ENCODE measurements around the gene MMP12.

The MMP12 gene

DNA sequence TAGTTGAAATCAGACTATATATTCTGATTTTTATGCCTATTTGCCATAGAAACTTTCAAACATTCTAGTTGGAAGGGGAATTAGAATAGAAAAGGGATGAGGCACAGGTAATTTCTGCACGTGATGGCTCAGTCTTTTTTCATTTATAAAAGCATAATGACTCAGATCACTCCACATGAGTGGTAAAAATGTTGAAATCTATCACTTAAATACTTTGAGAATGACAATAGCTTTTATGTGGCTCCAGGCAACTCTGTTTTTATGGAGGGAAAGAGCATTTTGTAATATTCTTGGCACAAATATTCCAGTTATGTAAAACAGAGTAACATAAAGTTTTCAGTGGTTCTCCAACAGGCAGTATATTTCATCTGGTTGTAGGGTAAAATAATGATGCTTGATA lies 25.5 kb downstream of the MMP12 start:
- DNase-seq = no peak

DNA sequence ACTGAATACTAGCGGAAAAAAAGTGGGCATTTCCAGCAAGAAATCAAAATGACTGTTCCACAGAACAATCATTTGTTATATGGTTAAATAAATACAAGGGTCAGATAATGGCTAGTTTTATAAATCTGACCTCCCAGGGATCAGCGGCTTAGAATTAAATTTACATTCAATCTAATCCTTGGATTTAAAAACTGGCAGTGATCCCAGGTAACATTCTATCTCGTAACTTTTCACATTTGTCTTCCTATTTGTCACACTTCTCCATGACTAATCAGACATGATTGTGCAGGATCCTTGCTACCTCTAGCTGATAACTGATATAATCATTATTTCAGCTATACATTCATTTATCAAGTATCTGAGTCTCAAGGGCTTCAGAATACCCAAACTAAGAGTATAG lies 28.5 kb downstream of the MMP12 start:
- no peak for DNase-seq

DNA sequence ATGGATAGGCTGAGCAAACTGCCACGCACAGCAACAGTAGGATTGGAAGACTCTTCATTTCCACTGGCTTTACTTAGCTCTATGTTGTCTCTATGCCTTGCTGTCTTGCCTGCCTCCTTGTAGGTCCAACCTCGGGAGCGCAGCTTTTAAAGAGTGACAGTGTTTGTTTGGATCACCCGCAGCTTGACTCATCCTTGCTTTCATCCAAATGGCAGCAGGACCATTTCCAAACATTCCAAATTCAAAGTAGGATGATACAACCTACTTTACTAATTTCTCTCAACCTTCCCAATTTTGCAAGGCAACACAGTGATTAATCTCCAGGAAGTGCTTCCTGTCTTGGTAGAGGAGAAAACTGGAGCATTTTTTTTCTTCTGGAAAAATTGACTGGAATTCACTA lies 31.3 kb downstream of the MMP12 start, which contains the start of gene MMP3:
MMP3 (minus strand) TSS at position 121 of the 400 bp plus-strand sequence; CDS start at position 58, 63 bp downstream.
- no peak for DNase-seq

DNA sequence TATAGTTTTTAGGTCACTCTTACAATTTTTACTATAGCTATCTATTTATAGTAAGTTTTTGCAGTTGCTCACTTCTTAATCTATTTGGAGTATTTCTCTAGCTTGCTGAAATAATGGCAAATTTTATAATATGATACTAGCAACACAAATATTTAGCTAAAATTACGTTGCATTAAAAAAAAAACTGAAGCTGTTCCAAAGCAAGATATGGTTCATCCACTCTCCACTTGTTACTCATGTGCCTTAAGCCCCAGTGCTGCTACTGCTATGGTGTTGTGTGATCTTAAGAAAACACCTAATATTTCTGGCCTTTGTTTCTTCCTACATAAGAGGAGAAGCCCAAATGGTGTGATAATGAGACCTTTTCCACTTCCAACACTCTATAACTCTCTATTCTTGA lies 31.9 kb downstream of the MMP12 start:
- DNase-seq = no peak

DNA sequence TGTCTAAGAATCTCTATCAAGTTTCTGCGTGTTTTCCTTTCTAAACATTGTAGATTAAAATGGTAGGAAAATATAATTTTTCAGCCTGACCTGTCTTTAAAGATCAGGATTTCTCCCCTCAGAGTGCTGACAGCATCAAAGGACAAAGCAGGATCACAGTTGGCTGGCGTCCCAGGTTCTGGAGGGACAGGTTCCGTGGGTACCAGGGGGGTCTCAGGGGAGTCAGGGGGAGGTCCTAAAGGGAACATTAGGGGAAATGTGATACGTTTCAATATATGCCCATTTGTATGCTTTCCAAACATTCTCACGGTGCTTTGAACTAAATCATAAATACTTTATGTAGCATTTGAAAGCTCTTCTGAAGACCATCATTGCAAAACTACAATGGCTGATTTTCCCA lies 34.8 kb downstream of the MMP12 start:
- no peak for DNase-seq

DNA sequence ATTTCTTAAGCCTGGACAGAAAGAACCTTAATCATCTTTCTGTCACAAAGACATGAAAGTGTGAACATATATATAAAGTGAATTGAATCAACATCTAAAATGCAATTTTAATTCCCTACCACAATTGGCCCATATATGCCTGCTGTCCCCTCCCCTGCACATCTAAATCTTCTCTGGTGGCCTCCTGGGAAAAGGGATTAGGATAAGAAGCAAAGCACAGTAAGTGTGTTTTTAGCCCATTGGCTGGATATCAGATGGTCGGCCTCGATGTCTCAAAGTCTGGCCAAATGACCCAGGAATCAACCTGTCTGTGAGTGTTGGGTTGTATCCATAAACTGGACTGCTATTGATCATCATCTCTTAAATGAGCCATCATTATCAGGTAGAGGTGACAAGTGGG lies 37.1 kb downstream of the MMP12 start:
- DNase-seq = no peak

DNA sequence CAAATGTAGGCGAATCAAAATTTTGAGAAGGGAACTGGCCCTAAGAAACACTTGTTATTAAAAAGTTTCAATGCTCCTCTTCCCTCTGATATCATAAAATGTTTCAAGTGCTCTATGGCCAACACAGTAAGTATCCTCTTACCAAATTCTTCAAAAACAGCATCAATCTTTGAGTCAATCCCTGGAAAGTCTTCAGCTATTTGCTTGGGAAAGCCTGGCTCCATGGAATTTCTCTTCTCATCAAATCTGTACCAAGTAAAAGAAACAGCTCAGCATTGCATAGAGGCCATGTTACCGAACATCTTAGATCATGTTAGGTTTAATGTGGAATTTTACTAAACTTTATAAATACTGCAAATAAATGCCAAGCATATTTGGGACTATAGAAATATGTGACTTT lies 37.6 kb downstream of the MMP12 start:
- no peak for DNase-seq

DNA sequence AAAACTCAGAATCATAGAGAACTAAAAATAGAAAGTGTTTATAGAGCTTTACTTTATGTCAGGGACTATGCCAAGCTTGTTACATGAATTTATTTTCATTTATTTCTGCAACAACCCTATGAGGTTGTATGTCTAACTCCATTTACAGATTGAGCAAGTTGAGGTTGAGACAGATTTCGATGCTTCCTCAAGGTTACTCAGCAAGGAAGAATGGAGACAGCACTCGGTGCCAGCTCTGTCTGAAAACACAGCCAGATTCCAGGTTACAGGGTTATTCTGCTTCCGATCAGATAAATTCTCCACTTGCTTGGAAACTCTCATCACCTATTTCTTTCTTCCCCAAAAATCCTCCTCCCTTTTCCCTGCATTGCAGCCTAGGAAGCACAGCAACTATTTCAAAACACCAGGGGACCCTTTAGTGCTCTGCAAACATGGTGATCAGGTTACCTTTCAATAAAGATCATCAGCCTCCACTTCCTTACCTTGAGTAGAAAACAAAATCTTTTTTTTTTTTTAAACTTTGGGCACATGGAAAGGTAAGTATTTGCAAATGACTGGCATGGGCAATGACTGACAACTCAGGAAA lies 38.4 kb downstream of the MMP12 start:
- no peak for DNase-seq

DNA sequence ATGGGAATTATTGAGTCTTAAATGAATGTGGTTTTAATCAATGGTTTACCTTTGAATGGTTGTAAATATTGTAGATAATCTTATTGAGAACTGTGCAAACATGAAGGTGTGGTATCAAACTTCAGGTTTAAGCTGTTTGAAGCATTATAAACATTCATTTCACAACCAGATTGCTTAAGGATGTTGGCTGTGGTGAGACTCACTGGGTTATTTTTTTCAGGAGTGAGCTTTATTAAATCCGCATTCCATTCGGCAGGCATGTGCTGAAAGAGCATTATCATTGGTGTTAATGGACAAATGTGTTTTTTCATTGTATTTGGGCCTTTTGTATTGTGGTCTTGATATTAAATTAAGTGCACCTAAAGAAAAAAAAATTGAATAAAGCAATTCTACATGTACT lies 41.1 kb downstream of the MMP12 start:
- DNase-seq = no peak

DNA sequence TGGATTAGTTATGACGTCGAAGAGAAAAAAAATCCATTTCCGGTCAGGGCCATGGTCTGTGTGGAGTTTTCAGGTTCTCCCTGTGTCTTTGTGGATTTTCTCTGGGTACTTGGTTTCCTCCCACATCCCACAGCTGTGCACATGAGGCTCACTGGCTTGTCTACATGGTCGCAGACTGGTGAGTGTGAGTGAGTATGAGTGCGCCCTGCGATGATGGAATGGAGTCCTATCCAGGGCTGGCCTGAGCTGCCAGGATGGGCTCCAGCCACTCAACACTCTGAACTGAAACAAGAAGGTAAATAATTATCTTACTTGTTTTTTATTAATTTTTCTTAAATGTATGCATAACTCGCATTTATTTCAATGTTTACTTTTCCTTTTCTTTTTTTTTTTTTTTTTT lies 42.2 kb downstream of the MMP12 start:
- DNase-seq = no peak

DNA sequence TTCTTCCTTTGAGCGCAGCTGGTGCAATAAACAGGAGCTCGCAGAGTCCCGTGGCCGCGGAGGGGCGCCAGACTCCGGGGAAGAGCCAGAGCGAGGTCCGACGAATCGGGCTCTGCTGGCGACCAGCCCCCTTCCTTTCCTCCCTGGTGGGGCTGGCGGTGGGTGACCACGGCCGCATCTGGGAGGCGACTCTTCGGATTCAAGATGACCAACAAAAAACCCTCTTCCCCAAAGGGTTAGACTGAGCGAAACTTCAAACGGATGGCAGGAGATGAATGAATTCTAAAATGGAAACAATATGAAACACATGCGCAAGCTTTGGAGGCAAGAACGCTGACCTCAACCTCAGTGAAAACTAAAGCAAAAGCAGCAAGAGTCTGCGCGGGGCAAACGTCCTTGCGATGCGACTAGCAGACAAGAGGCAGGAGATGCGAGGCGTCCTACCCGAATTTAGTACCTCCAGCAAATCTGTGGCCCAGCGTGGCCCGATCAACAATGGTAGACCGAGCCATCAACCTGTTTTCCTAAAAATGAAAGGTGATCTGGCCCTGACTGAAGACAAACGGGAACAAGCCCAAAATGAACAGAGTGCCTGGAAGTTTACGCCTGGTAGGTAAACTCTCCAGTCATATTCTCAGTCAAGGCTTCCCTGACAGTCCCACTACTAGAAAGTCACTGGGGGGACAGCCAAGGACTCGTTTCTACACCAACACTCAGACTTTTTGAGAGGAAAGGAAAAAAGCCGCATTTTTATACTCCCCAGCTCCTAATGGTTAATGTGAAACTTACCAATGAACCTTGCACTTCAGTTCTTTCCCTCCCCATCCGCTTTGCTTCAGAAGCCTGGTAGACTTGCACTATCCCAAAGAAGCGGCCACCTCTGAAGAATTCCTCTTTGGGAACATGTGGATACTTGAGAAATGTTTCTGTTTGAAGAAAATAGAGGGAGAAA lies 43.0 kb downstream of the MMP12 start:
- no peak for DNase-seq

DNA sequence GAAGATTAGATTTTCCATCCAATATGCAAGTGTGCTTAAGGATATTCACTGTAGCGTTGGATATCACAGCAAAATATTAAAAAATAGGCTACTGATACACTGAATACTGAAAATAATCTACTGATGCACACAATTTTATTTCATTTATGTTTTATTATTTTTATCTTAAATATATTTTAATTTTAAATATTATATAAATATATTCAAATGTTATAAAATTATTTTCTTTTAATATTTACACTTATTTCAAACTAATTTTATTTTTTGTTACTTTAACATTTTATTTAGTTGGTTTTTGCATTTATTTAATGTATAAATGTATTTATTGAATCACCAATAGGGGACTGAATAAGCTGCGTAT lies 43.7 kb downstream of the MMP12 start:
- no peak for DNase-seq

DNA sequence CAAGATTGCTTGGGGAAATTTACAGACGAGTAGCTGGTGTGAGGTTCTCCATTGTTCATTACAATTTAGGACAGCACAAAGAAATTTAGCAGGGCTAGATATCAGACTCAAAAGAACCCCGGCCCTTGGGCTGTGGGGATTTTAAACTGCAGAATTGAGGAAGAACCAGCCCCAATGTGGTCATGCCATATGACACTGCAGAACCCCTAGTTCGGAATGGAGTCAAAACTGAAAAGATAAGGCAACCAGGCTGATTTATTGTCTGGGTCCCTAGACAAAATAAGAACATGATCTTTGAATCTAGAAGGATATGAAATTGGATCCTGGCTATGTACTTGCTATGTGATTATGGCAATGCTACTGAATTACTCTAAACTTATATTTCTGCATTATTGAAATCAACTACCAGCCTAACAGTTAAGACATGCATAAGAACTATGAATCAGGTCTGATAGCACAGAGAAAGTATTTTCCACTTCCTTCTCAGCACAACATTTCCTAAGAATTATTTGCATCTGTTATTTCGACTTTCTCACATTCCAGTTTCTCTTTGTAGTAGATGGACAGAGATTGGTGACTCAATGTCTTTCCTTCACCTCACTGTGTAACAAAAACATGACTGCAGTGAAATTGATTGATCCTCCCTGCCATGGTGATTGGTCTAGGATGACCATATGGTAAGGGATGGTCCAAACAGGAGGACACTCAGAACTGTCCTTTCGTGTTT lies 44.6 kb downstream of the MMP12 start:
- no peak for DNase-seq

DNA sequence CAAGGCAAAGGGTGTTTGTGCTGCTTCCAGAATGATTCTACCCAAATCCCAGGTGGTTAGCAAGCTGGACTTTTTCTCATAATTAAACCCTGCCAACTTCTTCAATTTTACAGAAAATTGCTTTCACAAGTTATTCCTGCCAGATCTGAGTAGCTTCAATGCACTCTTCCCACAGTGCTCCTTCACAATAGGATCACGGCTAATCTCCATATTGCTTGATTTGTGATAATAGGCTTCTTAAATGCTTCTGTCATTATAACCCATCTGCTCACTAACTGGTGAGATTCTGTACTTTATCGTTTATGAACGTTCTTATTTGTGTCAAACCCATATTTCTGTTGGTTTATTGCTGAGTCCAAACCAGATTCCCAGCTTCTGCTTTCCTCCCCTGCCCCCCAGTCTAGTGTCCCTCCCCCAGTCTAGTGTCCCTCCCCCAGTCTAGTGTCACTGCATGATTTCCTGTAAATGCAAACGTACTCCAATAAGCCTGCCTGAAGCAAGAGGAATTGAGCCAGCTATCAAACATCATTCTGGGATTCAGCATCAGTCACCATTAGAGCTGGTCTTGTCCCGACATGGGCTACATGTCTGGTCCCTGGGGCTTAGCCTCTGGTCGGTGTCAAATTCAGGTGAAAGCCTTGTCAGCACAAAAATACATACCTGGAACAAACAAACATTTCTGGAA lies 45.3 kb downstream of the MMP12 start:
- DNase-seq = no peak

DNA sequence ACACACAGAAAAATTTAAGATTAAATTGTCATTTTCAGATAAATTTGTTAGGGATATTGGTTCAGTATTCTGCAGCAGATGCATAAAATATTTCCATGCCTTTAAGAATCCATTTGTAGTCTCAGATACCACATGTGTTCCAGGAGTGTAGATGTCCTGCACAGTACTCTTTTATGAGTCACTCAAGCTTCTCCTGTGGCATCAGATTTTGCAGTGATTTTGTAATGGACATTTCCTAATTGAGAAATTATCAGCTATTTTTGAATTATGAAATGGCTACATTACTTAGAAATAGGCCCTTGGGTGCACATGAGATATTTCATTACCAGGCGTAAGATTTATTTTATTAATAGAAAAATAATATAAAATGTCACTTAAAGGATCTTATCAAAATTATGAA lies 50.2 kb downstream of the MMP12 start:
- DNase-seq = no peak

DNA sequence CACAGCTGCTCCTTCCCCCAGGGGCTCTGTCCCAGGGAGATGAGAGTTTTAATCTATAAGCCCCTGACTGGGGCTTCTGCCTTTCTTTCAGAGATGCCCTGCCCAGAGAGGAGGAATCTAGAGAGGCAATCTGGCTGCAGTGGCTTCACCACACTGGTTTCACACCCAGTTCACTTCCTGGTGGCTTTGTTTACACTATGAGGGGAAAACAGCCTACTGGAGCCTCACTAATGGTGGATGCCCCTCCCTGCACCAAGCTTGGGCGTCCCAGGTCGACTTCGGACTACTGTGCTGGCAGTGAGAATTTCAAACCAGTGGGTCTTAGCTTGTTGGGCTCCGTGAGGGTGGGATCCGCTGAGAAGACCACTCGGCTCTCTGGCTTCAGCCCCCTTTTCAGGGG lies 55.3 kb downstream of the MMP12 start:
- no peak for DNase-seq

DNA sequence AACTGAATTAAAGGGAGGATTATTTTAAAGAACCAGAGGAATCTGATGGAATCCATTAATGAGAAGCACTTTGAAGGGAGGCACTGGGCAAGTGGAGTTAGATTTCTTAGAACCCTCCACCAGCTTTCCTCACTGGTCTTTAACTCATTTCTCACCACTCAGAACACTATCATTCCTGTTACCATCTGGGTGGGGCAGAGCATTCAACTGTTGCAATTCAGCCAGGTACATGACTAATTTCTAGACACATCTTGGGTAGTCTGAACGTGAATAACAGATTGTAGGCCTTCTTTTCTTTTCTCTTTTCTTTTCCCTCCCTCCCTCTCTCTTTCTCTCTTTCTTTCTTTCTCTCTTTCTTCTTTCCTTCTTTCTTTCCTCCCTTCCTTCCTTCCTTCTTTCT lies 61.3 kb downstream of the MMP12 start:
- DNase-seq = no peak

Measured in NCI-H1092 (cell line).